Panc1 (cell line): Measurements from ENCODE around the gene MOV10L1. TPM values are rescaled to one million over a fixed set of nuclear protein-coding genes. Genes with fewer than 3 reads are reported as not detected.

ENCODE experiments used
- ATAC-seq: fragments of 200-7000 bp; cut with Tn5 transposase; 2 replicates; pipeline ENCODE4 v1.9.1; 2020; ENCODE audit warnings: mild to moderate bottlenecking, moderate library complexity
- BruUV-seq: library from RNA; stranded (reverse); fragments of 400-500 nt; replicated peaks from 2 replicates; lab custom pipeline; 2021; lab: Mats Ljungman, UMichigan
- CTCF ChIA-PET: fragments of 300-600 bp; sonication (Branson Sonifier 250); formaldehyde crosslinking; loops from one replicate; lab custom pipeline; 2022; ENCODE audit warnings: antibody characterized with exemption; lab: Charles Lee
- POLR2A ChIA-PET: fragments of 300-600 bp; sonication (Branson Sonifier 250); formaldehyde crosslinking; loops from one replicate; lab custom pipeline; 2022; ENCODE audit warnings: antibody characterized with exemption; lab: Charles Lee
- DNase-seq: peaks from one replicate; pipeline ENCODE4 v3.0.0-alpha.2; 2010; ENCODE audit warnings: low read depth, low spot score
- H3K27ac ChIP-seq: 2 replicates; pipeline ENCODE4 v1.5.1; 2011; ENCODE audit warnings: mild to moderate bottlenecking, low read length, inconsistent platforms
- H3K27me3 ChIP-seq: fragments of 200-500 bp; sonication (Bioruptor generic); 2 replicates; pipeline ENCODE4 v1.6.0; 2014; ENCODE audit warnings: low read length, inconsistent platforms; ENCODE audit not compliant: control insufficient read depth, insufficient read depth
- H3K36me3 ChIP-seq: fragments of 200-500 bp; sonication (Bioruptor generic); 2 replicates; pipeline ENCODE4 v1.5.1; 2014; ENCODE audit warnings: inconsistent platforms, mild to moderate bottlenecking, low read length, moderate library complexity; ENCODE audit not compliant: control insufficient read depth, insufficient read depth
- H3K4me1 ChIP-seq: 2 replicates; pipeline ENCODE4 v1.5.1; 2011; ENCODE audit warnings: inconsistent platforms, mild to moderate bottlenecking, low read length, moderate library complexity; ENCODE audit not compliant: control insufficient read depth, insufficient read depth
- H3K4me3 ChIP-seq, 2 experiments: 2 replicates each; pipeline ENCODE4 v1.5.1; 2011 to 2012; ENCODE audit warnings: low read depth in 2 of 2, low read length in 2 of 2, mild to moderate bottlenecking in 2 of 2, inconsistent platforms in 1 of 2, moderate library complexity in 1 of 2
- H3K9me3 ChIP-seq: fragments of 200-500 bp; sonication (Bioruptor generic); 2 replicates; pipeline ENCODE4 v1.5.1; 2014; ENCODE audit warnings: low read depth, mild to moderate bottlenecking, inconsistent platforms, low read length, moderate library complexity; ENCODE audit not compliant: control insufficient read depth, insufficient read depth
- CTCF ChIP-seq: fragments of 450-650 bp; IDR thresholded peaks from 2 replicates; pipeline ENCODE4 v1.5.1; 2017; ENCODE audit warnings: mild to moderate bottlenecking
- POLR2AphosphoS5 ChIP-seq: IDR thresholded peaks from 2 replicates; pipeline ENCODE4 v1.6.1; 2012; ENCODE audit warnings: mild to moderate bottlenecking, low read depth, low read length, moderate library complexity
- REST ChIP-seq, 2 experiments: IDR thresholded peaks; 2 replicates each; pipeline ENCODE4 v1.6.1; 2011 to 2012; ENCODE audit warnings: low read depth in 2 of 2, control low read depth in 1 of 2, low read length in 1 of 2, mild to moderate bottlenecking in 1 of 2, moderate library complexity in 1 of 2; ENCODE audit not compliant: insufficient read depth in 1 of 2
- SIN3A ChIP-seq: IDR thresholded peaks from 2 replicates; pipeline ENCODE4 v1.6.1; 2012; ENCODE audit warnings: low read depth, mild to moderate bottlenecking, low read length, moderate library complexity, borderline replicate concordance; ENCODE audit not compliant: insufficient read depth
- TCF7L2 ChIP-seq: IDR thresholded peaks from 2 replicates; pipeline ENCODE4 v1.6.1; 2011; ENCODE audit warnings: mild to moderate bottlenecking, low read depth, low read length, inconsistent platforms
- in situ Hi-C: cut with HindIII; loops from 2 replicates; pipeline ENCODE4 v1.10.0; 2016; ENCODE audit warnings: low sequenced_read_pairs, low pct_unique_long_range_greater_than_20kb
- intact Hi-C: fragments of 100-400 bp; cut with micrococcal nuclease; formaldehyde crosslinking; loops from one replicate; pipeline ENCODE4 v1.10.0; 2022; ENCODE audit not compliant: unreplicated experiment
- total RNA-seq: library from RNA; stranded (reverse); gene quantifications from one replicate; pipeline ENCODE4 v1.2.1, GENCODE V29; 2021; ENCODE audit not compliant: unreplicated experiment

MOV10L1 gene
- total RNA-seq, 1 experiment from 2014 or later = 0.10 TPM

- Histone ChIP-seq H3K36me3 (no peaks in the 10 kb centered on the region), H3K9me3 (no peaks in the 10 kb centered on the region), H3K4me3 (no peak overlapping the region), H3K4me1 (no peaks in the 10 kb centered on the region), H3K27ac (no peak overlapping the region), H3K27me3 (no peaks in the 10 kb centered on the region)
- BruUV-seq = no TSS peak
- DNase-seq (no peak), ATAC-seq (no peak)
- ChIA-PET CTCF (no interaction called here), POLR2A (no interaction called here)
- TF ChIP-seq CTCF = no peak
- TF ChIP-seq SIN3A = no peak
- no peak for TF ChIP-seq REST (IDR thresholded peaks at IDR 0.05; ENCODE audit: insufficient read depth in 1 of 2, low read depth in 2 of 2, low read length in 1 of 2)
- TF ChIP-seq POLR2AphosphoS5 = no peak
- TF ChIP-seq TCF7L2 = no peak
- in situ Hi-C loops = no loop called here
- intact Hi-C loops = no loop called here
Observed at GRCh38 chr22:50067244-50067643, 22.6 kb upstream of the MOV10L1 start.

GRCh38 chr22:50068096-50068495 lies 21.7 kb upstream of the MOV10L1 start:
- ATAC-seq = no peak
- BruUV-seq = no TSS peak
- no peaks in the 10 kb centered on the region for H3K4me1 ChIP-seq
- no peak for TF ChIP-seq CTCF
- no peak for TF ChIP-seq REST (IDR thresholded peaks at IDR 0.05; ENCODE audit: insufficient read depth in 1 of 2, low read depth in 2 of 2, low read length in 1 of 2)
- no peak for TF ChIP-seq POLR2AphosphoS5
- no peak for TF ChIP-seq SIN3A
- TF ChIP-seq TCF7L2 = no peak
- no peaks in the 10 kb centered on the region for H3K27me3 ChIP-seq
- no peaks in the 10 kb centered on the region for H3K36me3 ChIP-seq
- in situ Hi-C loops (no loop called here), intact Hi-C loops (no loop called here)
- H3K9me3 ChIP-seq = no peaks in the 10 kb centered on the region
- no peak overlapping the region for H3K4me3 ChIP-seq
- ChIA-PET CTCF (interaction anchor here (0.6 kb wide), 1 partner anchor 161 kb away, joined by 3 read pairs; no protein-coding TSS in a partner anchor), POLR2A (interaction anchor here (0.7 kb wide), 1 partner anchor 96 kb away, joined by 15 read pairs; no protein-coding TSS in a partner anchor)
- no peak overlapping the region for H3K27ac ChIP-seq
- no peak for DNase-seq
